ENCODE data around the gene FRMD4B.
"Not testable (repeated sequence)": the region's sequence is repeated elsewhere in the genome, so short reads cannot be mapped to it uniquely, and the experiment has no call there.

FRMD4B gene

DNA sequence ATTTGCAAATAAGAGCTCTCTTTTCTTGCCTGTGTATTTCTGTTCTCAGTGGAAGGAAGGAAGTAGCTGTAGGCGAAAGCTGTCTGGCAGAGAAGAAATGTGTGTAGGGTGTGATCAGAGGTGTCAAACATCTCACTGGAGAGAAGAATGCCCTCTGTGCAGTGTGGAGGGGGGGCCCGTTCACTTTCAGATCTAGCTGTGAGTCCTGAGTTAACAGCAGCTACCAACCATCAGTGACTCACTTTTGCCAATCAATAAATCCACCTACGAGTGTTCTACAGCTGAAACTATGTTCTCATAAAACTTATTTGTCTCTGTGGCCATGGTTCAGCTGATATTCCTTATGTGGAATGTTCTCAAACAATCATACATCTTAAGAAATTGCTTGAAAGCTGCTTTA is 103.7 kb downstream of the FRMD4B start:
- peaks cover 0 to under 1% (median 0%) of the 10 kb centered on the region in 5 donors for H3K4me1 ChIP-seq (ENCODE audit: control insufficient read depth in 5 of 5, insufficient read depth in 5 of 5, low read length in 5 of 5)
- no peak overlapping the region for H3K4me3 ChIP-seq (ENCODE audit: low read depth in 1 of 5, low read length in 5 of 5)
- no peaks in the 10 kb centered on the region for H3K27me3 ChIP-seq (ENCODE audit: control insufficient read depth in 5 of 5, insufficient read depth in 4 of 5, low read length in 5 of 5)
- no peaks in the 10 kb centered on the region for H3K36me3 ChIP-seq (ENCODE audit: control insufficient read depth in 5 of 5, insufficient read depth in 5 of 5, low read length in 5 of 5)
- H3K9me3 ChIP-seq (ENCODE audit: control insufficient read depth in 5 of 5, low read length in 5 of 5) = no peaks in the 10 kb centered on the region
- no peak overlapping the region for H3K27ac ChIP-seq (ENCODE audit: low read depth, low read length)
- H3K9ac ChIP-seq (ENCODE audit: low read length in 5 of 5) = no peak overlapping the region

DNA sequence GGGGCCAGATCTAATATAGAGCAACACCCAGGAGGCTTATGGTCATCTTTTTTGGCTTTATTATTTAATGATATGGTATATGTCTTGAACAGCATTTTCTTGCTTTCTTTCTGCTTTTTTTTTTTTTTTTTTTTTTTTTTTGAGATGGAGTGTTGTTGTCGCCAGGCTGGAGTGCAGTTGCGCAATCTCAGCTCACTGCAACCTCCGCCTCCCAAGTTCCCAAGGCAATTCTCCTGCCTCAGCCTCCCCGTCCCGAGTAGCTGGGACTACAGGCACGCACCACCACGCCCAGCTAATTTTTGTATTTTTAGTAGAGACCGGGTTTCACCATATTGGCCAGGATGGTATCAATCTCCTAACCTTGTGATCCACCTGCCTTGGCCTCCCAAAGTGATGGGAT is 108.5 kb downstream of the FRMD4B start:
- H3K36me3 ChIP-seq (ENCODE audit: control insufficient read depth in 5 of 5, insufficient read depth in 5 of 5, low read length in 5 of 5); H3K27ac ChIP-seq (ENCODE audit: low read depth, low read length); H3K27me3 ChIP-seq (ENCODE audit: control insufficient read depth in 5 of 5, insufficient read depth in 4 of 5, low read length in 5 of 5); H3K9me3 ChIP-seq (ENCODE audit: control insufficient read depth in 5 of 5, low read length in 5 of 5); H3K9ac ChIP-seq (ENCODE audit: low read length in 5 of 5); H3K4me1 ChIP-seq (ENCODE audit: control insufficient read depth in 5 of 5, insufficient read depth in 5 of 5, low read length in 5 of 5); H3K4me3 ChIP-seq (ENCODE audit: low read depth in 1 of 5, low read length in 5 of 5): not testable (repeated sequence)

DNA sequence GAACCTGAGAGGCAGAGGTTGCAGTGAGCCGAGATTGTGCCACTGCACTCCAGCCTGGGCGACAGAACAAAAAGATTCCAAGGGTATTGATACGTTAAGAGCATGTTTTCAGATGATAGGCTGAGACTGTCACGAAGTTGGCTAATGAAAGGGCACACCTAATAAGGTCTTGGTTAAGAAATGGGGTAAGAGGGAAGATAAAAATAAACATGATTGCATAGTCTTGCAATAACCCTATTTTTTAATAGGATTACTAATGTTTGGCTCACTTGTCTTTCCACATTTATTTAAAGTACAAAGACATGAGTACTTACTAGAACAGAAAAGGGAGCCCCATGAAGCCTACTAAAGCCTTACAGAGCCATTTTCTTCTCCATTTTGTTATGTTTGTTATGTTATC is 109.0 kb downstream of the FRMD4B start:
- Histone ChIP-seq H3K9me3 (ENCODE audit: control insufficient read depth in 5 of 5, low read length in 5 of 5) (no peaks in the 10 kb centered on the region), H3K9ac (ENCODE audit: low read length in 5 of 5) (no peak overlapping the region), H3K27ac (ENCODE audit: low read depth, low read length) (no peak overlapping the region), H3K27me3 (ENCODE audit: control insufficient read depth in 5 of 5, insufficient read depth in 4 of 5, low read length in 5 of 5) (no peaks in the 10 kb centered on the region), H3K4me1 (ENCODE audit: control insufficient read depth in 5 of 5, insufficient read depth in 5 of 5, low read length in 5 of 5) (peaks cover 0 to 5% (median 0%) of the 10 kb centered on the region in 5 donors), H3K36me3 (ENCODE audit: control insufficient read depth in 5 of 5, insufficient read depth in 5 of 5, low read length in 5 of 5) (no peaks in the 10 kb centered on the region), H3K4me3 (ENCODE audit: low read depth in 1 of 5, low read length in 5 of 5) (no peak overlapping the region)

DNA sequence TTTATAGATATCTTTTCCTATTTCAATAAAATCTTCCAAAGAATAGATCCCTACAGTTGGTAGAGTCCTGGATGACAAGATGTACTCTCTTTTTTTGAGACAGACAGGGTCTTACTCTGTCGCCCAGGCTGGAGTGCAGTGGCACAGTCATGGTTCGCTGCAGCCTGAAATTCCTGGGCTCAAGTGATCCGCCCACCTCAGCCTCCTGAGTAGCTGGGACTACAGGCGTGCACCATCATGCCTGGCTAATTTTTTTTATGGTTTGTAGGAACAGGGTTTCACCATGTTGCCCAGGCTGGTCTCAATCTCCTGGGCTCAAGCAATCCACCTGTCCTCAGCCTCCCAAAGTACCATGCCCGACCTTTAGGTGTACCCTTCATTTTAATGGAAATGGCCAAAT is 109.7 kb downstream of the FRMD4B start:
- not testable (repeated sequence) for H3K9ac ChIP-seq (ENCODE audit: low read length in 5 of 5); H3K27ac ChIP-seq (ENCODE audit: low read depth, low read length); H3K4me1 ChIP-seq (ENCODE audit: control insufficient read depth in 5 of 5, insufficient read depth in 5 of 5, low read length in 5 of 5); H3K27me3 ChIP-seq (ENCODE audit: control insufficient read depth in 5 of 5, insufficient read depth in 4 of 5, low read length in 5 of 5); H3K9me3 ChIP-seq (ENCODE audit: control insufficient read depth in 5 of 5, low read length in 5 of 5); H3K36me3 ChIP-seq (ENCODE audit: control insufficient read depth in 5 of 5, insufficient read depth in 5 of 5, low read length in 5 of 5); H3K4me3 ChIP-seq (ENCODE audit: low read depth in 1 of 5, low read length in 5 of 5)

GRCh38 chr3:69273896-69274295 is 112.0 kb downstream of the FRMD4B start:
- Histone ChIP-seq H3K9ac (ENCODE audit: low read length in 5 of 5) (no peak overlapping the region), H3K36me3 (ENCODE audit: control insufficient read depth in 5 of 5, insufficient read depth in 5 of 5, low read length in 5 of 5) (no peaks in the 10 kb centered on the region), H3K27ac (ENCODE audit: low read depth, low read length) (no peak overlapping the region), H3K4me3 (ENCODE audit: low read depth in 1 of 5, low read length in 5 of 5) (no peak overlapping the region), H3K27me3 (ENCODE audit: control insufficient read depth in 5 of 5, insufficient read depth in 4 of 5, low read length in 5 of 5) (no peaks in the 10 kb centered on the region), H3K4me1 (ENCODE audit: control insufficient read depth in 5 of 5, insufficient read depth in 5 of 5, low read length in 5 of 5) (peaks cover 0 to 5% (median 0%) of the 10 kb centered on the region in 5 donors), H3K9me3 (ENCODE audit: control insufficient read depth in 5 of 5, low read length in 5 of 5) (no peaks in the 10 kb centered on the region)

DNA sequence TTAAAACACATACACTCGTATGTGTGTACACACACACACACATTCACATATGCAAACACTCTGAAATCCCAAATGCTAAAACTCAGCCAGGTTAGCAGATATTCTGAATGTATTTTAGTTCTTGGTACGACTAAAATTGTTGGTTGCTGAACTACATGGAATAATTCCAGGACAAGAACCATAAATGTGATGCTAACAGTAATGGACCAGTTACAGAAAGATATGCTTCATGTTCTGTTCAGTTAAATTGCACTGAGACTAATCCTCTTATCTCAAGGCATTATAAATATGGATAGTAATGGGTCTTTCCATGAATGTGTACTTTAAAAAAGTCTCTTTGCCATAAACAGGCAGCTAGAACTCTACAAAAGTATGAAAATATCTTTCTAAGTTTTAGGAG is 113.3 kb downstream of the FRMD4B start:
- H3K4me3 ChIP-seq (ENCODE audit: low read depth in 1 of 5, low read length in 5 of 5) = no peak overlapping the region
- no peaks in the 10 kb centered on the region for H3K36me3 ChIP-seq (ENCODE audit: control insufficient read depth in 5 of 5, insufficient read depth in 5 of 5, low read length in 5 of 5)
- no peak overlapping the region for H3K9ac ChIP-seq (ENCODE audit: low read length in 5 of 5)
- no peak overlapping the region for H3K27ac ChIP-seq (ENCODE audit: low read depth, low read length)
- H3K4me1 ChIP-seq (ENCODE audit: control insufficient read depth in 5 of 5, insufficient read depth in 5 of 5, low read length in 5 of 5) = peaks cover 0 to 5% (median 0%) of the 10 kb centered on the region in 5 donors
- H3K27me3 ChIP-seq (ENCODE audit: control insufficient read depth in 5 of 5, insufficient read depth in 4 of 5, low read length in 5 of 5) = no peaks in the 10 kb centered on the region
- H3K9me3 ChIP-seq (ENCODE audit: control insufficient read depth in 5 of 5, low read length in 5 of 5) = no peaks in the 10 kb centered on the region

GRCh38 chr3:69271098-69271497 is 114.8 kb downstream of the FRMD4B start:
- no peak overlapping the region for H3K27ac ChIP-seq (ENCODE audit: low read depth, low read length)
- no peaks in the 10 kb centered on the region for H3K9me3 ChIP-seq (ENCODE audit: control insufficient read depth in 5 of 5, low read length in 5 of 5)
- no peaks in the 10 kb centered on the region for H3K27me3 ChIP-seq (ENCODE audit: control insufficient read depth in 5 of 5, insufficient read depth in 4 of 5, low read length in 5 of 5)
- no peak overlapping the region for H3K4me3 ChIP-seq (ENCODE audit: low read depth in 1 of 5, low read length in 5 of 5)
- H3K4me1 ChIP-seq (ENCODE audit: control insufficient read depth in 5 of 5, insufficient read depth in 5 of 5, low read length in 5 of 5) = no peaks in the 10 kb centered on the region
- no peak overlapping the region for H3K9ac ChIP-seq (ENCODE audit: low read length in 5 of 5)
- no peaks in the 10 kb centered on the region for H3K36me3 ChIP-seq (ENCODE audit: control insufficient read depth in 5 of 5, insufficient read depth in 5 of 5, low read length in 5 of 5)

GRCh38 chr3:69266585-69266984 is 119.3 kb downstream of the FRMD4B start:
- Histone ChIP-seq H3K9ac (ENCODE audit: low read length in 5 of 5) (no peak overlapping the region), H3K4me3 (ENCODE audit: low read depth in 1 of 5, low read length in 5 of 5) (no peak overlapping the region), H3K36me3 (ENCODE audit: control insufficient read depth in 5 of 5, insufficient read depth in 5 of 5, low read length in 5 of 5) (no peaks in the 10 kb centered on the region), H3K27ac (ENCODE audit: low read depth, low read length) (no peak overlapping the region), H3K27me3 (ENCODE audit: control insufficient read depth in 5 of 5, insufficient read depth in 4 of 5, low read length in 5 of 5) (no peaks in the 10 kb centered on the region), H3K9me3 (ENCODE audit: control insufficient read depth in 5 of 5, low read length in 5 of 5) (no peaks in the 10 kb centered on the region), H3K4me1 (ENCODE audit: control insufficient read depth in 5 of 5, insufficient read depth in 5 of 5, low read length in 5 of 5) (no peaks in the 10 kb centered on the region)

DNA sequence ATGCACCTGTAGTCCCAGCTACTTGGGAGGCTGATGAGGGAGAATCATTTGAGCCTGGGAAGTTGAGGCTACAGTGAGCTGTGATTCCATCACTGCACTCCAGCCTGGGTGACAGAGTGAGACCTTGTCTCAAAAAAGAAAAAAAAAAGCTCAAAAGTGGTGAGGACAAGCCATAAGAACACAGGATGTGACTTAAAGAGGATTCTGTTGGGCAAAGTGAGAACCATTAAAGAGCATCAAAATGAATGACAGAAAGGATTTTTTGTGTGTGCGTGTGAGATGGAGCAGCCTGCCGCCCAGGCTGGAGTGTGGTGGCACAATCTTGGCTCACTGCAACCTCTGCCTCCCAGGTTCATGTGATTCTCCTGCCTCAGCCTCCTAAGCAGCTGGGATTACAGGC is 119.8 kb downstream of the FRMD4B start:
- H3K9me3 ChIP-seq (ENCODE audit: control insufficient read depth in 5 of 5, low read length in 5 of 5) = not testable (repeated sequence)

DNA sequence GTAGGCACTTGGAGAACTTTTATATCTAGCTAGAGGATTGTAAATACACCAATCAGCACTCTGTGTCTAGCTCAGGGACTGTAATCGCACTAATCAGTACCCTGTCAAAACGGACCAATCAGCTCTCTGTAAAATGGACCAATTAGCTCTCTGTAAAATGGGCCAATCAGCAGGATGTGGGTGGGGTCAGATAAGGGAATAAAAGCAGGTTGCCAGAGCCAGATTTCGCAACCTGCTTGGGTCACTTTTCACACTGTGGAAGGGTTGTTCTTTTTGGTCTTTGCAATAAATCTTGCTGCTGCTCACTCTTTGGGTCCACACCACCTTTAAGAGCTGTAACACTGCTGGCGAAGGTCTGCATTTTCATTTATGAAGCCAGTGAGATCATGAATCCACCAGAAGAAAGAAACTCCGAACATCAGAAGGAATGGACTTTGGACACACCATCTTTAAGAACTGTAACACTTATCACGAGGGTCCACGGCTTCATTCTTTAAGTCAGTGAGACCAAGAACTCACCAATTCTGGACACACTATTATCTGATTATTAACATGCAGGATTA is 125.0 kb downstream of the FRMD4B start:
- H3K36me3 ChIP-seq (ENCODE audit: control insufficient read depth in 5 of 5, insufficient read depth in 5 of 5, low read length in 5 of 5); H3K4me3 ChIP-seq (ENCODE audit: low read depth in 1 of 5, low read length in 5 of 5); H3K9me3 ChIP-seq (ENCODE audit: control insufficient read depth in 5 of 5, low read length in 5 of 5); H3K9ac ChIP-seq (ENCODE audit: low read length in 5 of 5); H3K27me3 ChIP-seq (ENCODE audit: control insufficient read depth in 5 of 5, insufficient read depth in 4 of 5, low read length in 5 of 5); H3K27ac ChIP-seq (ENCODE audit: low read depth, low read length); H3K4me1 ChIP-seq (ENCODE audit: control insufficient read depth in 5 of 5, insufficient read depth in 5 of 5, low read length in 5 of 5): not testable (repeated sequence)

More for the DNA sequence above, 119.8 kb downstream of the FRMD4B start:
- not testable (repeated sequence) for H3K9ac ChIP-seq (ENCODE audit: low read length in 5 of 5); H3K27ac ChIP-seq (ENCODE audit: low read depth, low read length); H3K4me1 ChIP-seq (ENCODE audit: control insufficient read depth in 5 of 5, insufficient read depth in 5 of 5, low read length in 5 of 5); H3K36me3 ChIP-seq (ENCODE audit: control insufficient read depth in 5 of 5, insufficient read depth in 5 of 5, low read length in 5 of 5); H3K27me3 ChIP-seq (ENCODE audit: control insufficient read depth in 5 of 5, insufficient read depth in 4 of 5, low read length in 5 of 5); H3K4me3 ChIP-seq (ENCODE audit: low read depth in 1 of 5, low read length in 5 of 5)
